Lower lobe of right lung (tissue), 2 donors: ENCODE results near the gene ADRA2C. TPM values are rescaled to one million over a fixed set of nuclear protein-coding genes. Genes with fewer than 3 reads are reported as not detected.

ENCODE experiments used
- ATAC-seq, 2 donors: fragments of 200-7000 bp; cut with Tn5 transposase; one replicate each; pipeline ENCODE4 v1.9.1; 2020 to 2022; ENCODE audit warnings: mild to moderate bottlenecking in 2 of 2, moderate library complexity in 2 of 2
- DNase-seq: peaks from one replicate; pipeline ENCODE4 v3.0.0-alpha.2; 2020
- H3K27ac ChIP-seq: fragments of 200-600 bp; one replicate; pipeline ENCODE4 v1.8.0; 2022
- H3K27me3 ChIP-seq: fragments of 200-600 bp; one replicate; pipeline ENCODE4 v1.8.0; 2022; ENCODE audit warnings: low read depth
- H3K36me3 ChIP-seq: fragments of 200-600 bp; one replicate; pipeline ENCODE4 v1.8.0; 2022; ENCODE audit warnings: mild to moderate bottlenecking
- H3K4me1 ChIP-seq: fragments of 200-600 bp; one replicate; pipeline ENCODE4 v1.8.0; 2022
- H3K4me3 ChIP-seq: fragments of 200-600 bp; one replicate; pipeline ENCODE4 v1.8.0; 2022; ENCODE audit warnings: mild to moderate bottlenecking
- H3K9me3 ChIP-seq: fragments of 200-600 bp; one replicate; pipeline ENCODE4 v1.8.0; 2022
- intact Hi-C: fragments of 100-400 bp; cut with DNase I; formaldehyde crosslinking; loops from one replicate; pipeline ENCODE4 v1.11.0; 2022
- total RNA-seq: library from RNA; stranded (reverse); fragmentation: NEBNext Ultra II Directional; extraction: Animal tissue kit (Norgen Biotek cat#: 25700); gene quantifications from one replicate; pipeline ENCODE4 v1.2.1, GENCODE V29; 2021
- TF ChIP-seq, protein P1 (sequence below): fragments of 200-600 bp; IDR thresholded peaks from one replicate; pipeline ENCODE4 v1.8.0; 2022; ENCODE audit warnings: antibody characterized with exemption, mild to moderate bottlenecking
- donor health status: DM: no; HTN: yes; CAD: no; lungs with severe emphysema.

Gene ADRA2C
- total RNA-seq, 1 donor from 2014 or later: 2.5 TPM

DNA sequence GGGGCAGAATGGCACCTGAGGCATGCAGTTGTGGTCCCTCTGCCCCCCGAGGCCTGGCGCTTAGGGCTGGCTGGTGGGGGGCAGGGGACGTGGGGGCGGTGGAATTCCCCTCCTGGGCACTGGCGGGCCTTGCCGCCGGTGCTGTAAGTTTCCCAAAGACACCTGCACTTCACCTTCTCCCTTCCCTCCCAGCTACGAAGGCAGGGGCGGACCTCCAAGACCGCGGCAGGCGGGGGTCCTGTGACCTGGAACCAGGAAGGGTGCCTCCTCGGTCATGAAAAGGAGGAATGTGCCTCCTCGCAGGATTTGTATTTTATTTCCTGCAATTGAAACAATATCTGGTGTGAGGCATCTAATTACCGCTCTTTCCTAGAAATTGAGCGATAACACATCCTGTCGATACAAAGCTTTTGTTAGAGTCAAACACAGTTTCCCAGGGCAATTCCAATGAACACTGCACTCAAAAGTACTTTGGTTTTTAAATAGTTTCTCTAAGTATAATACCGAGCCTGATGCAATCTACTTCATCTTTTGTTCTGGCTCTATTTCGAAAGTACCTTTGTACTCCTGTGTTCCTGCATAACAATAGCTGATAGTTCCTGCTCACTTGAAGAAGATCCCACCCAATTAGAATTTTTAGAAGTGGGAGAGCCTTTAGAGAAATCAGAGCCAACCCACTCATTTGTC is 12.3 kb upstream of the ADRA2C start:
- Histone ChIP-seq H3K4me1 (no peaks in the 10 kb centered on the region), H3K4me3 (no peak overlapping the region), H3K9me3 (no peaks in the 10 kb centered on the region), H3K27ac (no peak overlapping the region), H3K36me3 (no peaks in the 10 kb centered on the region), H3K27me3 (peaks cover 40% of the 10 kb centered on the region)
- intact Hi-C loops: no loop called here
- DNase-seq (no peak), ATAC-seq (no peak)
- TF ChIP-seq, protein P1, sequence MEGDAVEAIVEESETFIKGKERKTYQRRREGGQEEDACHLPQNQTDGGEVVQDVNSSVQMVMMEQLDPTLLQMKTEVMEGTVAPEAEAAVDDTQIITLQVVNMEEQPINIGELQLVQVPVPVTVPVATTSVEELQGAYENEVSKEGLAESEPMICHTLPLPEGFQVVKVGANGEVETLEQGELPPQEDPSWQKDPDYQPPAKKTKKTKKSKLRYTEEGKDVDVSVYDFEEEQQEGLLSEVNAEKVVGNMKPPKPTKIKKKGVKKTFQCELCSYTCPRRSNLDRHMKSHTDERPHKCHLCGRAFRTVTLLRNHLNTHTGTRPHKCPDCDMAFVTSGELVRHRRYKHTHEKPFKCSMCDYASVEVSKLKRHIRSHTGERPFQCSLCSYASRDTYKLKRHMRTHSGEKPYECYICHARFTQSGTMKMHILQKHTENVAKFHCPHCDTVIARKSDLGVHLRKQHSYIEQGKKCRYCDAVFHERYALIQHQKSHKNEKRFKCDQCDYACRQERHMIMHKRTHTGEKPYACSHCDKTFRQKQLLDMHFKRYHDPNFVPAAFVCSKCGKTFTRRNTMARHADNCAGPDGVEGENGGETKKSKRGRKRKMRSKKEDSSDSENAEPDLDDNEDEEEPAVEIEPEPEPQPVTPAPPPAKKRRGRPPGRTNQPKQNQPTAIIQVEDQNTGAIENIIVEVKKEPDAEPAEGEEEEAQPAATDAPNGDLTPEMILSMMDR: no peak

DNA sequence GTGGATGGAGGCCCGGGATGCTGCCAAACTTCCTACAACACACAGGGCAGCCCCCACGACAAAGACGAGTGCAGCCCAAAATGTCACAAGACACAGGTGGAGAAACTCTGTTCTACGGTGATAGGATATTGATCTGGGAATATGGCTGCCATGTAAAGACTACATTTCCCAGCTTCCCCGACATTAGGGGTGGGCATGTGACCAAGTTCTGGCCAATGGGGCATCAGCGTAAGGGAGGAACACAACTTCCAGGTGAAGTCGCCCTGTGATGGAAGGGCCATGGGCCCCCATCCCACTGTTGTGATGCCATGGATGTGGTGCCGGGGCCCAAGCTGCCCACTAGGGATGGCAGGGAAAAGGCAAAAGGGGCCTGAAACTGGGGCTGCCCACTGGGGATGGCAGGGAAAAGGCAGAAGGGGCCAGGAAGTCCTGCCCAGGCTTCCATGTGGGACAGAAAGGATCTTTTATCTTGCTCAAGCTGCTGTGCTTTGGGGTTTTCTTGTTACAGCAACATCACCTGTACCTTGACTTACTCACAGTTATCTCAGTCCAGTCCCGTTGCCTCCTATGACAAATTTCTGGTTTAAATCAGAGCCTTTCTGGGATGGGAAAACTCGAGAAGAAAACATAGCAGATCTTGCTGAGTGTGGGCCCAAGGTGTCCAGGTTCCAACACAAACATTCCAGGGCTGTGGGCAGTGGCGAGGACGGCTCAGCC is 9.7 kb upstream of the ADRA2C start:
- Histone ChIP-seq H3K27ac (no peak overlapping the region), H3K9me3 (no peaks in the 10 kb centered on the region), H3K4me3 (no peak overlapping the region), H3K36me3 (no peaks in the 10 kb centered on the region), H3K4me1 (no peaks in the 10 kb centered on the region), H3K27me3 (peaks cover 22% of the 10 kb centered on the region)
- DNase-seq: no peak
- no peak for ATAC-seq
- intact Hi-C loops: no loop called here
- TF ChIP-seq, protein P1: no peak

DNA sequence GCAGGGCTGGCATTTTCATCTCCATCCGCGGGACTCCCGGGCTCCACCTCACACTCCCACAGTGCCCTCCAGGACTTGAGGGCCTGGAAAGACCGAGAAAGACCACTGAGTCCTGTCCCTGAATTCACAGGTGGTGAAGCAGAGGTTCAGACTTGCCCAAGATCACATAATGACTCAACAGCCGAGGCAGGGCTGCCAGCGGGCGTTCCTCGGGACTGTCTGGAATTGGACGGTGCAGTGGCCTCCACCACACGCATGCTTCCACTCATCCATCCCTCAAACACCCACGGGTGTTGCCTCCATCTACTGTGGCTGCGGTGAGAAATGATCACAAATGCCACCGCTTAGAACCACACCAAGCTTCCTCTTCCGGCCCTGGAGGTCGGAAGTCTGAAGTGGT is 6.9 kb upstream of the ADRA2C start:
- Histone ChIP-seq H3K4me3 (no peak overlapping the region), H3K4me1 (no peaks in the 10 kb centered on the region), H3K9me3 (no peaks in the 10 kb centered on the region), H3K27ac (no peak overlapping the region), H3K27me3 (peaks cover 5% of the 10 kb centered on the region), H3K36me3 (no peaks in the 10 kb centered on the region)
- intact Hi-C loops: no loop called here
- ATAC-seq (no peak), DNase-seq (no peak)
- TF ChIP-seq, protein P1: no peak

DNA sequence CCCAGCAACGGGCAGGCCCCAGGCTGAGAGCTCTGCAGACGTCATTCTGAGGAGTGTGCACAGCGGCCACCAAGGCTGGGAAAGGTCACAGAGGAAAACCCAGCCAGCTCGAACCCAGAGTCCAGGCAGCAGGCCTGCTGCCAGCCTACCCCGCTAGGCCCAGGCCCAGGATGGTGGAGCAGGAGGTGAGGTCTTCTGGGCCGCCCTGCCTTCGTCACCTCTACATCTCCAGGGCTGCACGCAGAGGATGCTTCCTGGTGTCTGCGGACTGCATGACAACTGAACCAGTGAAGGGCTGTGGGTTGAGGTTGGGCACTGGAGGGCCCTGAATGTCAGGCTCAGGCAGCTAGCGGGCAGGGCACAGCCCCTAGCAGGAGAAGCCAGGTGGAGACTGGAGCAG is 5.8 kb upstream of the ADRA2C start:
- no peaks in the 10 kb centered on the region for H3K9me3 ChIP-seq
- H3K36me3 ChIP-seq: no peaks in the 10 kb centered on the region
- intact Hi-C loops: no loop called here
- ATAC-seq (no peak), DNase-seq (no peak)
- TF ChIP-seq, protein P1: no peak
- peaks cover 17% of the 10 kb centered on the region for H3K27me3 ChIP-seq
- no peak overlapping the region for H3K4me3 ChIP-seq
- no peak overlapping the region for H3K27ac ChIP-seq
- peaks cover 1% of the 10 kb centered on the region for H3K4me1 ChIP-seq

DNA sequence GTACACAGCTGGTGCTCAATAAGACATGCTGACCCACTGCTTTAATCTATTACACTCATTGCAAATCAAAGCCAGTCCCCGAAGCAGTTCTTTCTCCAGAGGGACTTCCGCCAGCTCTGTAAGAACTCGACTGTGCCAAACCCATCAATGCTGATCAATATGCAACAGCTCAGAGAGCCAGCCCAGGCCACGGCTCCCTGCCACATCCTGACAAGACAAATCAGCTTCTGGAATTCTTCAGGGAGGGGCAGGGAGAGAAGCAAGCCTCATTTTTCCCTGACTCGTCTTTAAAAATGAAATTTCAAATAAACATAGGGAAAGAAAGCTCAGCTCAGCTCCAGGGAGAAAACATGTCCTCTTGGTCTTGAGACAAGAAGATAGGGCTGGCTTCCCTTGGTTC is 5.3 kb upstream of the ADRA2C start:
- Histone ChIP-seq H3K36me3 (no peaks in the 10 kb centered on the region), H3K4me3 (no peak overlapping the region), H3K27me3 (peaks cover 17% of the 10 kb centered on the region), H3K4me1 (peaks cover 3% of the 10 kb centered on the region), H3K27ac (no peak overlapping the region), H3K9me3 (no peaks in the 10 kb centered on the region)
- intact Hi-C loops: no loop called here
- ATAC-seq: no peak
- no peak for DNase-seq
- TF ChIP-seq, protein P1: no peak
